ENCODE measurements around the gene NCMAP.
A peak's percentile ranks its signal among the peaks of the same experiment; 100 is the strongest.

NCMAP gene

GRCh38 chr1:24555591-24556413 is at the start of gene NCMAP:
NCMAP (plus strand) TSS chr1:24556087; CDS start chr1:24595431, 39,344 bp downstream.
- Histone ChIP-seq H3K4me1 (ENCODE audit: insufficient read depth, low read length, severe bottlenecking) (peaks cover 10% of the 10 kb centered on the region), H3K27me3 (ENCODE audit: insufficient read depth, low read length) (no peaks in the 10 kb centered on the region), H3F3A (ENCODE audit: insufficient read depth, low read length) (no peaks in the 10 kb centered on the region), H3K9ac (ENCODE audit: low read length) (no peak within 1 kb of the TSS), H3K9me2 (ENCODE audit: low read depth, low read length) (no peaks in the 10 kb centered on the region), H3K36me3 (ENCODE audit: insufficient read depth, low read length) (no peaks in the 10 kb centered on the region), H3K9me3 (ENCODE audit: low read length) (no peaks in the 10 kb centered on the region), H3K27ac (ENCODE audit: low read depth, low read length, poor library complexity, severe bottlenecking) (no peak within 1 kb of the TSS), H3K4me2 (ENCODE audit: low read length) (peak within 1 kb of the TSS; percentile 61), H3K79me2 (ENCODE audit: insufficient read depth, low read length) (no peaks in the 10 kb centered on the region), H2AFZ (ENCODE audit: low read length) (no peak within 1 kb of the TSS), H3K4me3 (ENCODE audit: low read depth, low read length, poor library complexity, severe bottlenecking) (peak within 1 kb of the TSS; percentile 26), H4K20me1 (ENCODE audit: insufficient read depth, low read length) (no peaks in the 10 kb centered on the region)
- TF ChIP-seq, protein P1, sequence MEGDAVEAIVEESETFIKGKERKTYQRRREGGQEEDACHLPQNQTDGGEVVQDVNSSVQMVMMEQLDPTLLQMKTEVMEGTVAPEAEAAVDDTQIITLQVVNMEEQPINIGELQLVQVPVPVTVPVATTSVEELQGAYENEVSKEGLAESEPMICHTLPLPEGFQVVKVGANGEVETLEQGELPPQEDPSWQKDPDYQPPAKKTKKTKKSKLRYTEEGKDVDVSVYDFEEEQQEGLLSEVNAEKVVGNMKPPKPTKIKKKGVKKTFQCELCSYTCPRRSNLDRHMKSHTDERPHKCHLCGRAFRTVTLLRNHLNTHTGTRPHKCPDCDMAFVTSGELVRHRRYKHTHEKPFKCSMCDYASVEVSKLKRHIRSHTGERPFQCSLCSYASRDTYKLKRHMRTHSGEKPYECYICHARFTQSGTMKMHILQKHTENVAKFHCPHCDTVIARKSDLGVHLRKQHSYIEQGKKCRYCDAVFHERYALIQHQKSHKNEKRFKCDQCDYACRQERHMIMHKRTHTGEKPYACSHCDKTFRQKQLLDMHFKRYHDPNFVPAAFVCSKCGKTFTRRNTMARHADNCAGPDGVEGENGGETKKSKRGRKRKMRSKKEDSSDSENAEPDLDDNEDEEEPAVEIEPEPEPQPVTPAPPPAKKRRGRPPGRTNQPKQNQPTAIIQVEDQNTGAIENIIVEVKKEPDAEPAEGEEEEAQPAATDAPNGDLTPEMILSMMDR (IDR thresholded peaks at IDR 0.05; ENCODE audit: low read length) = no peak
- TF ChIP-seq EZH2 (IDR thresholded peaks at IDR 0.05; ENCODE audit: borderline replicate concordance, low read length) = no peak

DNA sequence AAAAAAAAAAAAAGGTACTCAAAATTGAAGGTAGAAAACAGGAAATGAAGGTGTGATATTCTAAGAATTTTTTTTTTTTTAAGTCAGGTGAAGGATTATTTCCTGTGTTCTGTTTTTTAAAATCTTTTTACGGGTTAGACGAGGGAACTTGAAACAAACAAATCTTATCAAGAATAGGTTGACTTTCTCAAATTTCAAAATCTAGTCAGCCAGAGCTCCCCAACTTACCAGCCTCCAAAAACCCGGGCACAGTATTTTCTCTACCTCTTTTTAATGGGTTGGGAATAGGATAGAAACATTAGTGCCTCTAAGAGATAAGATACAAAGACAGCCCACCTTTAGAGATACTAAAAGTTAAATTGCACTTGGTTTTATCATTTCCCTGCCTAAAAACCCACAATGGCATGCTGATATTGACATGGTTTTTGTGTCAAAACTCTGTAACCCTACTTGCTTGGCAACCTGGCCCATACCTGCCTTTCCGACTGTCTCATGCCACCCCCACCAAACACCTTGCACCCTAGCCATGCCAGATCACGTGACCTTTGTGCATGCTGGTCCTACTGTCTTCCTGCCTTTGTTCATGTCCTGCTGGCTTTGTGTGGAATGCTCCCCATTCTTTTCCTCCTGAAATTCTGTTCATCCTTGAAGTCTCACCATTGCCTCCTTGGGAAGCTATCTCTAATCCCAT is 49.1 kb upstream of the NCMAP start:
- no peaks in the 10 kb centered on the region for H3F3A ChIP-seq (ENCODE audit: insufficient read depth, low read length)
- no peaks in the 10 kb centered on the region; the same call in 1 of the 2 replicates for H3K36me3 ChIP-seq (ENCODE audit: insufficient read depth, low read length)
- H3K79me2 ChIP-seq (ENCODE audit: insufficient read depth, low read length) = no peaks in the 10 kb centered on the region
- H3K4me2 ChIP-seq (ENCODE audit: low read length) = no peak overlapping the region
- no peak for TF ChIP-seq EZH2 (IDR thresholded peaks at IDR 0.05; ENCODE audit: borderline replicate concordance, low read length)
- TF ChIP-seq, protein P1 (IDR thresholded peaks at IDR 0.05; ENCODE audit: low read length) = no peak
- H3K9ac ChIP-seq (ENCODE audit: low read length) = no peak overlapping the region
- H3K9me2 ChIP-seq (ENCODE audit: low read depth, low read length) = no peaks in the 10 kb centered on the region
- H3K4me3 ChIP-seq (ENCODE audit: low read depth, low read length, poor library complexity, severe bottlenecking) = no peak overlapping the region
- no peaks in the 10 kb centered on the region for H3K9me3 ChIP-seq (ENCODE audit: low read length)
- no peak overlapping the region for H3K27ac ChIP-seq (ENCODE audit: low read depth, low read length, poor library complexity, severe bottlenecking)
- peaks cover 17% of the 10 kb centered on the region for H3K4me1 ChIP-seq (ENCODE audit: insufficient read depth, low read length, severe bottlenecking)
- no peaks in the 10 kb centered on the region for H4K20me1 ChIP-seq (ENCODE audit: insufficient read depth, low read length)
- no peaks in the 10 kb centered on the region for H3K27me3 ChIP-seq (ENCODE audit: insufficient read depth, low read length)
- H2AFZ ChIP-seq (ENCODE audit: low read length) = no peak overlapping the region

DNA sequence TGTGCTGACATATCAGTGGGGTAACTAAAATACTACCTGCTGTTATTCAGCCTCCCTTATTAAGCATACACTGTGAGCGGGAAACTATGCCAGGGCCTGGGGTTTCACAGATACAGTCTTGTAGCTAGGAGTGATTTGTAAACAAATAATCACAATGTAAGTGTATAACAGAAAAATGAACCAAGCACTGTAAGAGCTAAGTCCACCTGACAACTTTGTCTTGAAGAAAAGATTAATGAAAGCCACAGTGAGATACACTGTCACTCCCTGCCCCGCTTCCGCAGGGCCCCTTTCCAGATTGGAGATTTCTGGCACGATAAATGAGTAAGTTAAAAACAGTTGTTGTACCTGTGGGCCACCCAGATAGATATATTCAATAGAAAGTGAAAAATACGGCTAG is 48.5 kb upstream of the NCMAP start:
- TF ChIP-seq, protein P1 (IDR thresholded peaks at IDR 0.05; ENCODE audit: low read length) = no peak
- TF ChIP-seq EZH2 (IDR thresholded peaks at IDR 0.05; ENCODE audit: borderline replicate concordance, low read length) = no peak
- H3K9ac ChIP-seq (ENCODE audit: low read length) = no peak overlapping the region
- no peaks in the 10 kb centered on the region for H3K27me3 ChIP-seq (ENCODE audit: insufficient read depth, low read length)
- H3K9me3 ChIP-seq (ENCODE audit: low read length) = no peaks in the 10 kb centered on the region
- H3K79me2 ChIP-seq (ENCODE audit: insufficient read depth, low read length) = no peaks in the 10 kb centered on the region
- H2AFZ ChIP-seq (ENCODE audit: low read length) = no peak overlapping the region
- H3K27ac ChIP-seq (ENCODE audit: low read depth, low read length, poor library complexity, severe bottlenecking) = no peak overlapping the region
- H4K20me1 ChIP-seq (ENCODE audit: insufficient read depth, low read length) = no peaks in the 10 kb centered on the region
- no peaks in the 10 kb centered on the region for H3K9me2 ChIP-seq (ENCODE audit: low read depth, low read length)
- peaks cover 13% of the 10 kb centered on the region for H3K4me1 ChIP-seq (ENCODE audit: insufficient read depth, low read length, severe bottlenecking)
- H3K4me2 ChIP-seq (ENCODE audit: low read length) = no peak overlapping the region
- H3K4me3 ChIP-seq (ENCODE audit: low read depth, low read length, poor library complexity, severe bottlenecking) = no peak overlapping the region
- H3F3A ChIP-seq (ENCODE audit: insufficient read depth, low read length) = no peaks in the 10 kb centered on the region
- H3K36me3 ChIP-seq (ENCODE audit: insufficient read depth, low read length) = no peaks in the 10 kb centered on the region; the same call in 1 of the 2 replicates
